Astrocyte (in vitro differentiated cells and primary cell): ENCODE measurements around the gene TCF3. TPM values are rescaled to one million over a fixed set of nuclear protein-coding genes. Genes with fewer than 3 reads are reported as not detected.

ENCODE experiments used
- DNase-seq: peaks from one replicate; pipeline ENCODE4 v3.0.0-alpha.2; 2010; ENCODE audit warnings: low read depth
- FAIRE-seq: peaks from 2 replicates; lab custom pipeline; 2011; peaks lifted over from hg19 to GRCh38; lab: Jason Lieb, UNC
- H2AFZ ChIP-seq: 2 replicates; pipeline ENCODE4 v1.6.0; 2012; ENCODE audit warnings: low read depth, low read length, inconsistent platforms
- H3K27ac ChIP-seq: 2 replicates; pipeline ENCODE4 v1.5.1; 2011; ENCODE audit warnings: low read depth, low read length, inconsistent platforms
- H3K27me3 ChIP-seq: 2 replicates; pipeline ENCODE4 v1.6.0; 2011; ENCODE audit warnings: low read length, inconsistent platforms; ENCODE audit not compliant: insufficient read depth
- H3K36me3 ChIP-seq: 2 replicates; pipeline ENCODE4 v1.5.1; 2011; ENCODE audit warnings: low read length, inconsistent platforms; ENCODE audit not compliant: insufficient read depth
- H3K4me1 ChIP-seq: 2 replicates; pipeline ENCODE4 v1.5.1; 2011; ENCODE audit warnings: low read length, inconsistent platforms; ENCODE audit not compliant: insufficient read depth
- H3K4me2 ChIP-seq: 2 replicates; pipeline ENCODE4 v1.6.0; 2012; ENCODE audit warnings: low read length, inconsistent platforms
- H3K4me3 ChIP-seq: 2 replicates; pipeline ENCODE4 v1.5.1; 2011; ENCODE audit warnings: low read depth, mild to moderate bottlenecking, low read length, inconsistent platforms; ENCODE audit not compliant: insufficient read depth
- H3K79me2 ChIP-seq: 2 replicates; pipeline ENCODE4 v1.6.0; 2012; ENCODE audit warnings: mild to moderate bottlenecking, low read length, inconsistent platforms; ENCODE audit not compliant: insufficient read depth
- H3K9ac ChIP-seq: 2 replicates; pipeline ENCODE4 v1.6.0; 2012; ENCODE audit warnings: mild to moderate bottlenecking, low read length, inconsistent platforms
- H3K9me3 ChIP-seq: 2 replicates; pipeline ENCODE4 v1.5.1; 2012; ENCODE audit warnings: low read depth, mild to moderate bottlenecking, low read length, inconsistent platforms; ENCODE audit not compliant: insufficient read depth
- H4K20me1 ChIP-seq: 2 replicates; pipeline ENCODE4 v1.6.0; 2012; ENCODE audit warnings: low read length, inconsistent platforms; ENCODE audit not compliant: insufficient read depth
- H3K27ac Mint-ChIP-seq: one replicate; pipeline ENCODE4 v1.8.0; 2021; ENCODE audit warnings: mild to moderate bottlenecking, mixed read lengths; ENCODE audit not compliant: unreplicated experiment
- H3K27me3 Mint-ChIP-seq: one replicate; pipeline ENCODE4 v1.8.0; 2021; ENCODE audit warnings: low read depth, mixed read lengths; ENCODE audit not compliant: unreplicated experiment
- H3K36me3 Mint-ChIP-seq: one replicate; pipeline ENCODE4 v1.8.0; 2021; ENCODE audit warnings: low read depth, mixed read lengths; ENCODE audit not compliant: unreplicated experiment
- H3K4me1 Mint-ChIP-seq: one replicate; pipeline ENCODE4 v1.8.0; 2021; ENCODE audit warnings: low read depth, mixed read lengths; ENCODE audit not compliant: unreplicated experiment
- H3K4me3 Mint-ChIP-seq: one replicate; pipeline ENCODE4 v1.8.0; 2021; ENCODE audit warnings: mild to moderate bottlenecking, moderate library complexity, mixed read lengths; ENCODE audit not compliant: unreplicated experiment
- H3K9me3 Mint-ChIP-seq: one replicate; pipeline ENCODE4 v1.8.0; 2021; ENCODE audit warnings: mild to moderate bottlenecking, mixed read lengths; ENCODE audit not compliant: unreplicated experiment
- CTCF ChIP-seq: IDR thresholded peaks from 2 replicates; pipeline ENCODE4 v1.5.1; 2011; ENCODE audit warnings: low read depth, mild to moderate bottlenecking, inconsistent platforms, low read length, moderate library complexity; ENCODE audit not compliant: insufficient read depth
- EZH2 ChIP-seq: IDR thresholded peaks from 2 replicates; pipeline ENCODE4 v1.6.1; 2012; ENCODE audit warnings: mild to moderate bottlenecking, low read length, inconsistent platforms; ENCODE audit not compliant: insufficient read depth
- total RNA-seq: library from RNA; stranded (reverse); gene quantifications from 2 replicates; pipeline ENCODE4 v1.2.1, GENCODE V29; 2021

The TCF3 gene
- total RNA-seq, 1 donor from 2014 or later: 173 TPM

GRCh38 chr19:1591421-1592023 is 60.9 kb downstream of the TCF3 start:
- no peaks in the 10 kb centered on the region for H3K36me3 ChIP-seq
- FAIRE-seq: no peak
- no peaks in the 10 kb centered on the region for H3K9me3 Mint-ChIP-seq
- H3K4me1 Mint-ChIP-seq: peaks cover 6% of the 10 kb centered on the region
- peak overlapping the region; percentile 84 for H3K4me3 ChIP-seq
- H3K4me2 ChIP-seq: peak overlapping the region; percentile 97
- no peaks in the 10 kb centered on the region for H3K9me3 ChIP-seq
- H3K4me1 ChIP-seq: peaks cover 11% of the 10 kb centered on the region
- peak overlapping the region; percentile 92 for H3K27ac Mint-ChIP-seq
- H3K4me3 Mint-ChIP-seq: peak overlapping the region; percentile 95
- TF ChIP-seq CTCF: no peak
- no peak for TF ChIP-seq EZH2
- no peaks in the 10 kb centered on the region for H3K27me3 ChIP-seq
- H3K79me2 ChIP-seq: peaks cover 54% of the 10 kb centered on the region
- H2AFZ ChIP-seq: peak overlapping the region; percentile 69
- H3K36me3 Mint-ChIP-seq: peaks cover 5% of the 10 kb centered on the region
- peak overlapping the region; percentile 92 for H3K27ac ChIP-seq
- H3K9ac ChIP-seq: peak overlapping the region; percentile 100
- H4K20me1 ChIP-seq: peaks cover 40% of the 10 kb centered on the region
- H3K27me3 Mint-ChIP-seq: no peaks in the 10 kb centered on the region
- no peak for DNase-seq

GRCh38 chr19:1590641-1591397 is 61.6 kb downstream of the TCF3 start:
- peaks cover 6% of the 10 kb centered on the region for H3K4me1 Mint-ChIP-seq
- Histone ChIP-seq H3K27ac (no peak overlapping the region), H2AFZ (no peak overlapping the region), H3K36me3 (no peaks in the 10 kb centered on the region), H3K79me2 (peaks cover 61% of the 10 kb centered on the region), H3K4me1 (peaks cover 11% of the 10 kb centered on the region), H3K4me3 (peak overlapping the region; percentile 84), H3K27me3 (no peaks in the 10 kb centered on the region), H4K20me1 (peaks cover 47% of the 10 kb centered on the region), H3K4me2 (peak overlapping the region; percentile 97), H3K9ac (peak overlapping the region; percentile 100), H3K9me3 (no peaks in the 10 kb centered on the region)
- DNase-seq (no peak), FAIRE-seq (no peak)
- H3K9me3 Mint-ChIP-seq: no peaks in the 10 kb centered on the region
- no peak for TF ChIP-seq EZH2
- TF ChIP-seq CTCF: no peak
- no peaks in the 10 kb centered on the region for H3K27me3 Mint-ChIP-seq
- peak overlapping the region; percentile 80 for H3K27ac Mint-ChIP-seq
- H3K4me3 Mint-ChIP-seq: peak overlapping the region; percentile 95
- H3K36me3 Mint-ChIP-seq: peaks cover 8% of the 10 kb centered on the region
